A673 (cell line): ENCODE data around the gene CEACAM21. TPM values are rescaled to one million over a fixed set of nuclear protein-coding genes. Genes with fewer than 3 reads are reported as not detected.
"Not testable (repeated sequence)": the region's sequence is repeated elsewhere in the genome, so short reads cannot be mapped to it uniquely, and the experiment has no call there.

Experiments used
- BruUV-seq: library from RNA; stranded (reverse); fragments of 400-500 nt; replicated peaks from 2 replicates; lab custom pipeline; 2021; lab: Mats Ljungman, UMichigan
- CTCF ChIA-PET: fragments of 300-600 bp; sonication (Branson Sonifier 250); formaldehyde crosslinking; loops from one replicate; lab custom pipeline; 2022; ENCODE audit warnings: antibody characterized with exemption; lab: Charles Lee
- POLR2A ChIA-PET: fragments of 300-600 bp; sonication (Branson Sonifier 250); formaldehyde crosslinking; loops from one replicate; lab custom pipeline; 2022; ENCODE audit warnings: antibody characterized with exemption; ENCODE audit not compliant: low non-redundant PET; lab: Charles Lee
- DNase-seq: peaks from one replicate; pipeline ENCODE4 v3.0.0-alpha.2; 2015; ENCODE audit warnings: low spot score
- H3K27ac ChIP-seq: fragments of 200-600 bp; sonication (generic); 2 replicates; pipeline ENCODE4 v1.5.1; 2016; ENCODE audit warnings: mixed run types, low read depth, mild to moderate bottlenecking, mixed read lengths, antibody characterized with exemption, low read length; ENCODE audit not compliant: poor library complexity, severe bottlenecking
- H3K27me3 ChIP-seq: fragments of 200-600 bp; sonication (generic); replicated peaks from 2 replicates; pipeline ENCODE4 v1.6.1; 2017; ENCODE audit warnings: mixed run types, low read depth, mild to moderate bottlenecking, mixed read lengths, antibody characterized with exemption, low read length; ENCODE audit not compliant: insufficient read depth, poor library complexity
- H3K36me3 ChIP-seq: fragments of 200-600 bp; sonication (generic); 2 replicates; pipeline ENCODE4 v1.6.1; 2016; ENCODE audit warnings: mixed run types, mild to moderate bottlenecking, mixed read lengths, antibody characterized with exemption, low read length; ENCODE audit not compliant: insufficient read depth, poor library complexity, severe bottlenecking
- H3K4me1 ChIP-seq: fragments of 200-600 bp; sonication (generic); 2 replicates; pipeline ENCODE4 v1.6.1; 2017; ENCODE audit warnings: mixed run types, mild to moderate bottlenecking, mixed read lengths, antibody characterized with exemption, low read length; ENCODE audit not compliant: insufficient read depth, poor library complexity, severe bottlenecking
- H3K4me3 ChIP-seq: fragments of 200-600 bp; sonication (generic); 2 replicates; pipeline ENCODE4 v1.5.1; 2016; ENCODE audit warnings: low read depth, mixed run types, mild to moderate bottlenecking, mixed read lengths, low read length; ENCODE audit not compliant: poor library complexity, severe bottlenecking
- H3K9me3 ChIP-seq: fragments of 200-600 bp; sonication (generic); 2 replicates; pipeline ENCODE4 v1.6.1; 2016; ENCODE audit warnings: mixed run types, low read depth, mild to moderate bottlenecking, mixed read lengths, antibody characterized with exemption, low read length; ENCODE audit not compliant: poor library complexity, severe bottlenecking
- CTCF ChIP-seq: fragments of 300-800, 200-600 bp; sonication (generic); conservative IDR thresholded peaks from 2 replicates; pipeline ENCODE4 v1.5.1; 2017; ENCODE audit warnings: low read depth, mild to moderate bottlenecking, antibody characterized with exemption, low read length, moderate library complexity, mixed read lengths
- EZH2 ChIP-seq: fragments of 200-600 bp; sonication (generic); IDR thresholded peaks from 2 replicates; pipeline ENCODE4 v1.6.1; 2017; ENCODE audit warnings: borderline replicate concordance, low read depth, mild to moderate bottlenecking, mixed read lengths, antibody characterized with exemption, low read length; ENCODE audit not compliant: poor library complexity, severe bottlenecking
- intact Hi-C: fragments of 100-400 bp; cut with micrococcal nuclease; formaldehyde crosslinking; loops from one replicate; pipeline ENCODE4 v1.10.0; 2022; ENCODE audit not compliant: unreplicated experiment
- total RNA-seq: library from RNA; stranded (reverse); gene quantifications from 2 replicates; pipeline ENCODE4 v1.2.3, GENCODE V29; 2021

The CEACAM21 gene
- total RNA-seq, 1 experiment from 2014 or later: 4.3 TPM

DNA sequence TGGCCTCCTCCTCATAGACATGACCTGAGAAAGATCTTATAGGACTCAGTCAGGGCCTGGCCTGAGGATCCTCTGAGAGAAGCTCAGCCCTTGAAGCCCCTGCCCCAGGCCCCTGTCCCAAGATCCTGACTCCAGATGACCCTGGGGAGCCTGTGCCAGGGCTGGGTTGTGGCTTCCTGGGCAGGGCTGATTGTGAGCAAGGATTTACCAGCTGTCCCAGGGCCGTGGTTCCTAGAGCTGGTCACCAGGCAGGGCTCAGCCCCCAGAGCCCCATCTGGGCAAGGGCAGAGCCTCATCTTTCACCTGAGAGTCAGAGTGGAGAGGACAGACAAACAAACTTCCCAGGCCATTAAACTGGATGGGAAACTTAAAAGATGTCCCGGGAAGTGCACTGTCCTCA lies 1.9 kb downstream of the CEACAM21 start:
- Histone ChIP-seq H3K9me3 (no peaks in the 10 kb centered on the region), H3K4me3 (no peak overlapping the region), H3K27ac (no peak overlapping the region), H3K27me3 (no peaks in the 10 kb centered on the region), H3K4me1 (no peaks in the 10 kb centered on the region), H3K36me3 (no peaks in the 10 kb centered on the region)
- CTCF ChIA-PET: no interaction called here
- intact Hi-C loops: no loop called here
- no peak for DNase-seq
- POLR2A ChIA-PET: no interaction called here
- no peak for TF ChIP-seq EZH2
- no peak for TF ChIP-seq CTCF
- no TSS peak for BruUV-seq

DNA sequence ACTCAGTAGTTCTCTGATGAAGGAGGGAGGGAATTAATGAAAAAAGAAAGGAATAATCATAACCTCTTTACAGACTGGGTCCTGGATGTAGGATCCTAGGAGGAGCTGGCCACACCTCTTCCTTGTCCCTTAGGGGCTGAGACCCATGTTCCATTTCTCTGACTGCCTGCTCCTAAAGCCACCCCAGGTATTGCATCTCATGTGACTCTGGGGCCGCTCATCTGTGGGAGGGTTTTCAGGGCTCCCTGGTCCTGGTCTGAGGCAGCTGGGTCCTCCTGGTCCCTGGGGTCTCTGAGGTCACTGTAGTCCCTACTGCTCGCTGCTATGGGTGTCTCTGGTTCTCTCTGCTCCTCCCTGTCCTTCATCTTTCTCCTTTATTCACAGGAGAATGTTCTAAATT lies 2.9 kb downstream of the CEACAM21 start:
- Histone ChIP-seq H3K4me3 (no peak overlapping the region), H3K36me3 (no peaks in the 10 kb centered on the region), H3K4me1 (no peaks in the 10 kb centered on the region), H3K27ac (no peak overlapping the region), H3K9me3 (no peaks in the 10 kb centered on the region), H3K27me3 (no peaks in the 10 kb centered on the region)
- BruUV-seq: no TSS peak
- no peak for TF ChIP-seq CTCF
- TF ChIP-seq EZH2: no peak
- POLR2A ChIA-PET: no interaction called here
- CTCF ChIA-PET: no interaction called here
- DNase-seq: no peak
- intact Hi-C loops: no loop called here

GRCh38 chr19:41581068-41581467 lies 5.1 kb downstream of the CEACAM21 start:
- H3K36me3 ChIP-seq, H3K9me3 ChIP-seq, H3K4me3 ChIP-seq, H3K4me1 ChIP-seq, CTCF ChIA-PET, POLR2A ChIA-PET, BruUV-seq, H3K27me3 ChIP-seq, intact Hi-C loops, H3K27ac ChIP-seq, DNase-seq: not testable (repeated sequence)

- intact Hi-C loops, DNase-seq, H3K4me1 ChIP-seq, H3K4me3 ChIP-seq, BruUV-seq, POLR2A ChIA-PET, H3K36me3 ChIP-seq, H3K9me3 ChIP-seq, CTCF ChIA-PET, H3K27ac ChIP-seq, H3K27me3 ChIP-seq: not testable (repeated sequence)
These were observed 6.7 kb downstream of the CEACAM21 start for GRCh38 chr19:41582577-41583182.
